ENCODE results near the gene TTC34. TPM values are rescaled to one million over a fixed set of nuclear protein-coding genes. Genes with fewer than 3 reads are reported as not detected.

TTC34 gene
- 1.4 TPM for total RNA-seq

- DNase-seq (ENCODE audit: low spot score), result no peak
Observed at GRCh38 chr1:2801535-2802291, at the start of gene TTC34. Gene TTC34 (minus strand): TSS chr1:2801693. CDS start chr1:2800827, 866 bp downstream.

GRCh38 chr1:2850502-2850901 is 49.0 kb upstream of the TTC34 start:
- DNase-seq (ENCODE audit: low spot score), result no peak

- DNase-seq (ENCODE audit: low spot score), result no peak
Observed at GRCh38 chr1:2848006-2848670, 46.6 kb upstream of the TTC34 start.

- no peak for DNase-seq (ENCODE audit: low spot score)
Observed at GRCh38 chr1:2847086-2847985, 45.8 kb upstream of the TTC34 start.

- no peak for DNase-seq (ENCODE audit: low spot score)
Observed at GRCh38 chr1:2845869-2846268, 44.4 kb upstream of the TTC34 start.

GRCh38 chr1:2840036-2840809 is 38.7 kb upstream of the TTC34 start:
- no peak for DNase-seq (ENCODE audit: low spot score)

- DNase-seq (ENCODE audit: low spot score), result no peak
Observed at GRCh38 chr1:2837823-2838222, 36.3 kb upstream of the TTC34 start.

GRCh38 chr1:2837316-2837715 is 35.8 kb upstream of the TTC34 start:
- no peak for DNase-seq (ENCODE audit: low spot score)

GRCh38 chr1:2836333-2836970 is 35.0 kb upstream of the TTC34 start:
- DNase-seq (ENCODE audit: low spot score), result no peak

- no peak for DNase-seq (ENCODE audit: low spot score)
Observed at GRCh38 chr1:2835650-2836159, 34.2 kb upstream of the TTC34 start.

GRCh38 chr1:2834741-2835564 is 33.5 kb upstream of the TTC34 start:
- DNase-seq (ENCODE audit: low spot score), result no peak

GRCh38 chr1:2834146-2834475 is 32.6 kb upstream of the TTC34 start:
- DNase-seq (ENCODE audit: low spot score), result no peak

GRCh38 chr1:2833454-2834145 is 32.1 kb upstream of the TTC34 start:
- no peak for DNase-seq (ENCODE audit: low spot score)

- DNase-seq (ENCODE audit: low spot score), result no peak
Observed at GRCh38 chr1:2832506-2833453, 31.3 kb upstream of the TTC34 start.

- no peak for DNase-seq (ENCODE audit: low spot score)
Observed at GRCh38 chr1:2831596-2832212, 30.2 kb upstream of the TTC34 start.

- no peak for DNase-seq (ENCODE audit: low spot score)
Observed at GRCh38 chr1:2830761-2831425, 29.4 kb upstream of the TTC34 start.

Data from mucosa of gallbladder (tissue), 1 donor.